Activated CD4-positive, CD25-positive, alpha-beta regulatory T cell treated with anti-CD3 and anti-CD28 coated beads, Interleukin-2, amount 50 U/mL, for 24 hours (primary cell): ENCODE measurements around the gene AKT1.

Experiments used
- ATAC-seq, 2 donors: fragments of 150-1000 bp; cut with Tn5 transposase; one replicate each; pipeline ENCODE4 v1.10.0; 2021; ENCODE audit warnings: mild to moderate bottlenecking in 1 of 2, moderate library complexity in 1 of 2

The AKT1 gene

GRCh38 chr14:104721505-104722431 is 73.8 kb downstream of the AKT1 start:
- no peak for ATAC-seq
